Left cardiac atrium (tissue), 4 donors: ENCODE results near the gene CACNA1F. TPM values are rescaled to one million over a fixed set of nuclear protein-coding genes. Genes with fewer than 3 reads are reported as not detected.

Source experiments
- ATAC-seq, 2 donors: fragments of 200-7000 bp; cut with Tn5 transposase; one replicate each; pipeline ENCODE4 v1.9.1; 2020; ENCODE audit warnings: mild to moderate bottlenecking in 2 of 2, moderate library complexity in 2 of 2
- DNase-seq: peaks from one replicate; pipeline ENCODE4 v3.0.0-alpha.2; 2020
- intact Hi-C, 2 donors: fragments of 100-400 bp; cut with DNase I; formaldehyde crosslinking; loops; one replicate each; pipeline versions ENCODE4 v1.14.1 to v1.15.1; 2022 to 2023
- total RNA-seq, 2 donors: library from RNA; stranded (reverse); fragmentation: NEBNext Ultra II Directional; extraction: Animal tissue kit (Norgen Biotek cat#: 25700); gene quantifications; one replicate each; pipeline ENCODE4 v1.2.1, GENCODE V29; 2021
- donor health status: DM: no; HTN: yes; CAD: no.
- donor health status: DM: no; HTN: yes; CAD: no; lungs with severe emphysema.
- donor health status: DM: yes; HTN: yes; CAD: no.
- donor health status: Dilated cardiomyopathy.

The CACNA1F gene
- total RNA-seq, 2 donors from 2014 or later = 0.03 to 0.21 TPM

DNA sequence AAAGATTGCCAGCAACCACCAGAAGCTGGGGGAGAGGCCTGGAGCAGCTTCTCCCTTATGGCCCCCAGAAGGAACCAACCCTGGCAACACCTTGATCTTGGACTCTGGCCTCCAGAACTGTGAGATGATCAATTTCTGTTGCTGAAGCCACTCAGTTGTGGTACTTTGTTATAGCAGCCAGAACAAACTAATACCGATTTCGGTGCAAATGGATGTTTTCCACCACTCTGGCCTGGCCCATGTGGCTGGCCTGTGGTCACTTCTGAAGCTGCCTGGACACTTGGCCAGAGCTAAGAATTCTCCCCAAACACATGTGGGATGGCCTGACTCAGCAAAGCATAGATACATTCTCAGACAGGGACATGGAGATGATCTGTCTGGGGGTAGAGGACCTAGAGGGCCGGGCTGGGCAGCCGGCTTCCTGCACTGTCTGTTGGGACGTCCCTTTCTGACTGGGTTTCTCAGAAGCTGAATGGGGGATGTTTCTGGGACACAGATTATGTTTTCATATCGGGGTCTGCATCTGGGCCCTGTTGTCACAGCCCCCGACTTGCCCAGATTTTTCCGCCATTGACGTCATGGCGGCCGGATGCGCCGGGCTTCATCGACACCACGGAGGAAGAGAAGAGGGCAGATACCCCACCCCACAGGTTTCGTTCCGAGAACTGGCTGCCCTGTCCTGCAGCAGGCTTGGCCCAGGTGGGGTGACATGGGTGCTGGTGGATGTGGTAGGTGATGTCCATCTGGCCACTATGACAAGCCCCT, 27.3 kb upstream of the CACNA1F start:
- ATAC-seq (no peak), DNase-seq (no peak)
- intact Hi-C loops = no loop called here

DNA sequence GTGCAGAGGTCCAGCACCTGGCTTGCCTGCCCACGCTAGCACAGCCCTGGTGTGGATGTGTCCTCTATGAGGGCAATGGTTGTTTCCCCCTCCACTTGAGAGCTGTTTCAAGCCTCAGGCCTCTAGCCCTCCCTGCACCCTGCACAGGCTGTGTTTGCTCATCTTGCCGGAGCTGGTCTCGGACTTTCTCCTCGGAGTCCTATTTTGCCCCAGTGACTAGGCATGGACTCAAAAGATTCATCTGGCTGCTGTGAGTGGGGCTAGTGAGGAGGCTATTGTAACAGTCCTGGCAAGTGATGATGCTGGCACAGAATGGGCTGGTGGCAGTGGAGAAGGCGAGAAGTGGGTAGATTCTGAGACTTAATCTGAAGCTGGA, 25.6 kb upstream of the CACNA1F start:
- intact Hi-C loops = no loop called here
- DNase-seq = no peak

DNA sequence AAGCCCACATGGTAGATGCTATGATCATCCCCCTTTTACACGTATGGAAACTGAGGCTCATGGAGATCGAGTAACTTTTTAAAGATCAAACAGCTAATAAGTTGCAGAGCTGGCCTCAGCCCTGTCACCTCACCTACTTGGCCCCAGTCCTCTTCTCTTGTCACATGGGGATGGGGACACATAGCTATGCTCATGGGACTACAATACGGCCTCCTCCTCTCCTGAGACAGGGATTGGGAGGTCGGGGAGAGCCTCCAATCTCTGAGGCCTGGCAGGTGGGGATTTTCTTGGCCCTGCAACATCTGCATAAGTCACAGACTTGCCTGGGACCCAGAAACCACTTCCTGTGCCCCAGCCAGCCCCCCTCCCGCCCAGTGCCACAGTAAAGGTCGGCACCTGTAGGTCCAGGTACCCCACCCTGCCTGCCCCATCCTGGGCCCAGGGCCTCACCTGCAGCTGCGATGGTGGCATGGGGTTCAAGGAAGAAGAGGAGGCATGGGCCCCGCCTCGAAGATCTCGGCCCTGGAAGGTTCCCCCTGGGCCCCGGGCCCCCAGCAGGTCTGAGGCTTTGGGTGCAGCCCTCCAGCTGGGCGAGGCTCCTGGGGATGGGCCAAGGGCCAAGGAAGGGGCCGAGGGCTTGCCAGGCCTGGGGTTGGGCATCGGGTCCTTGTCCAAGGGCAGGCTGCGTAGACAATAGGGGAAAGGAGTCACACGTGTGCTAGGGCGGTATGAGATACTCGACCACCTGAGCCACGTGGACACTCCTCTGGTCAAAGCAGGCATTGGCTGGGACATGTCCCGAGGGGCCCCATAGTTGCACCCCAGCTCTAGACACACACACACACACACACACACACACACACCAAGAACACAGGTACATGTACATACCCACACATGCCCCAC, 25.0 kb upstream of the CACNA1F start:
- intact Hi-C loops = no loop called here
- no peak for DNase-seq
- ATAC-seq = no peak

More for the DNA sequence above, 25.6 kb upstream of the CACNA1F start:
- no peak for ATAC-seq

DNA sequence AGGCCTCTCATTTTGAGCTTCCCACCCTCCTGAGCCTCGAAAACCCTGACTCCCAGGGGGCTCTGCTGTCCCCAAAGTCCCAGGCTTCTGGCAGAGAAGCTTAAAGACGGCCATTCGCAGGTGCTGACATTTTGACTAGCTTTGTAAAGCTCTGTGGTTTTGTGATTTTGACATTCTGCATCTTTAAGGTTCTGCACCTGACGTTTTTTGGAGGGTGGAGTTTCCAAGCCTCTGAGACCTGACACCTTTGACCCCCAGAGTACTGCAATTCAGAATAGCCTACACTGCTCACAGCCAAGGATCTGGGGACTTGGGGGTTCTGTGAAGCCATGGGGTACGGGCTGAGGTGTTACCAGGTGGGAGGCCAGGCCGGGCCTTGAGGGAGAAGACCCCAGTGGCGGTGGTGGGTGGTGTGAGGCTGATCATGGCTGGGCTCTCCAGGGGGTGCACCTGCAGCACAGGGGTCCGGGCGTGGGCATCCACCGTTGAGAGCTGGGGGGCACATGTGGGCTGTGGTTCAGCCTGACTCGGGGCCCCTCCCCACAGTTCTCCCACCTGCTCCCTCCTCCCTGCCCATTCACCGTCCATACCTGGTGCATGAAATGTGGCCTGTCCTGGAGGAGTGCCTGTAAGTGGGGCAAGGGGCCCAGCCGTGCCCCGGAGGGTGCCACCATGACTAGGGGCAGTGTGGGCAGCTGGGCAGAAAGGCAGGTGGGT, 24.1 kb upstream of the CACNA1F start:
- DNase-seq (no peak), ATAC-seq (no peak)
- intact Hi-C loops = no loop called here

DNA sequence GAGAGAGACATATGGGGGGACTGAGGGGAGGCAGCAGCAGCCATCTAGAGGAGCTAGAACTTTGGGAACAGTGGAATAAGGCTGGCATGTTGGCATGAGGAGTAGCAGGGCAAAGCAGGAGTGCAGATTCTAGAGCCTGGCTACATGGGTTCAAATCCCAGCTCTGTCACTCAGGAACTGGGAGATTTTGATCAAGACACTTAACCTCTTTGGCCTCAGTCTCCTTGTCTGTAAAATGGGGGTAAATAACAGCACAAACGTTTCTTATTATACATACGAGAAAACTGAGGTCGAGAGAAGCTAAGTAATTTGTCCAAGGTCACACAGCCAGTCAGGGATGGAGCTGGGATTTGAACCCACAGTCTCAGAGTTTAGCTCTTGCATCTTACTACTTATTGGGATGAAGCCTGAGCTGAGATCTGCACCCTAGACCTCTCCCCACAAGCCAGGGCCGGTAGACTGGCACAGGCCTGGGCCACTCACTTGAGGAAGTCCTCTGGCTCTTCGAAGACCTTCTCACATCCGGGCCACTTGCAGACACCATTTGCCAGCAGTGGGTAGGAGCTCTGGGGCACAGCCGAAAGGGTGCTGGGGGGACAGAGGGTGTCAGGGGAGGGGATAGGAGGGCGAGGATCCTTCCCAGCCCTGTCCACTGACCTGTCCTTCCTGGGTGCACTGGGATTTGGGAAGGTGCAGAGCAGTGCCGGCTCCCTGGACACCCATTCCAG, 23.3 kb upstream of the CACNA1F start:
- DNase-seq (no peak), ATAC-seq (no peak)
- intact Hi-C loops = no loop called here

DNA sequence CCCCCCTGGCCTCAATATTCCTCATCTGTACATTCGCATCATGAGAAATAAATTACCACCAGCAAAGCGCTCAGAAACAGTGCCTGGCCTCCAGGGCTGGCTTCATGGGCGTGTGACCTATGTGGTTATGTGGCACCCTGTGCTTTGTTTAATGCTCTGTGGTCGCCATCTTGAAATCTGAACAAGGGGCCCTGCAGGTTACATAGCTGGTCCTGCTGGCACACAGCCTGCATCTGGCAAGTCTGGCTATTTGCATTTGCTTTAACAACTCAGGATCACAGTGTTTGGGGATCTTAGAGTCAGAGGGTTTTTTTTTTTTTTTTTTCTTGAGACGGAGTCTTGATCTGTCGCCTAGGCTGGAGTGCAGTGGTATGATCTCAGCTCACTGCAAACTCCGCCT, 21.5 kb upstream of the CACNA1F start:
- DNase-seq = no peak
- intact Hi-C loops = no loop called here
- no peak for ATAC-seq

DNA sequence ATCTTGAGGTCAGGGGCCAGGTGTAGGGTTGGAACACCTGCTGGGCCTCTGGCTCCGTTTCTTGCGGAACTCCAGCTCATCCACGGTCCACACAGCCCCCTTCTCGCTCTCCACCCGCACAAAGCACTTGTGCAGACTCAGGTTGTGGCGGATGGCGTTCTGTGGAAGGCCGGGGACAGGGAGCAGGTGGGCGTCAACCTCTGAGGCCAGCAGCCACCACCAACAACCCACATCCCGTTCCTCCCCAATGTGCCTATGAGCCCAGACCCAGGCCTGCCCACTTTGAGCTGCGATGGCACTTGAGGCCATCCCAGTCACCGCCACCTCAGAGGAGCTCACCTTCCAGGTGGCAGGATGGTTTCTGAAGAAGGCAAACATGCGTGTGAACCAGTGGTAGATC, 18.2 kb upstream of the CACNA1F start:
- no peak for ATAC-seq
- intact Hi-C loops = no loop called here
- no peak for DNase-seq

DNA sequence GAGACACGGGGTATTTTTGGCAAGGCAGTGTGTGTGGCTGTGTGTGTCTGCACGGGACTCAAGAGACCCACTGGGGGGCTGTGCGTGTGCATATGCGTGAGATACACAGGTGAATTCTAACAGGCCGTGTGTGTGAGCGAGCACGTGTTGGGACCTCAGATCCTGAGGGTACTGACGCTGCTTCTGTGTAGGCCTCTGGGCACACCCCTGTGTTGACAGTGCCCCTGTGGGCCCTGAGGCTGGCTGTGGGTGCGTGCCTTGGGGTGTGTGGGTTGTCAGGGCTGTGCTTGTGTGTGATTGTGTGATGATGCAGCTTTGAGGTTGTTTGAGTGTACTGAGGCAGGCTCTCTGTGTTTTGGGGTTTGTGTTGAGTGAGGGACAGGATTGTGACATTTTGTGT, 17.4 kb upstream of the CACNA1F start:
- DNase-seq (no peak), ATAC-seq (no peak)
- intact Hi-C loops = no loop called here

DNA sequence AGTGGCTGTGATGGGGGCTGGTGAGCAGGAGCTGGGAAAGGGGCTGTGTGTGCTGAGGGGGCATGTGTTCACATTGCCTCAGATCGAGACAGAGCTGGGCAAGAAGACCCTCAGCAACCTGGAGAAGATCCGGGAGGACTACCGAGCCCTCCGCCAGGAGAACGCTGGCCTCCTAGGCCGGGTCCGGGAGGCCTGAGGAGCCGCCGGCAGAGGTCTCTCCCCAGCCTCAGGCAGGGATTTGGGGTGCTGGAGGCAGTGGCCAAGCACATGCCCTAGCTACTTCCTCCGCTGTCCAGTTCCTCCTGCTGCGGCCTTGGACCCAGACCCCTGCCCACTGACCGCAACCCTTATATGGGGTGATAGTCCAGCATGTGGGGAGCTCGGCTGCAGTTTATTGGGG, 16.9 kb upstream of the CACNA1F start:
- intact Hi-C loops = no loop called here
- DNase-seq = no peak
- ATAC-seq = no peak

DNA sequence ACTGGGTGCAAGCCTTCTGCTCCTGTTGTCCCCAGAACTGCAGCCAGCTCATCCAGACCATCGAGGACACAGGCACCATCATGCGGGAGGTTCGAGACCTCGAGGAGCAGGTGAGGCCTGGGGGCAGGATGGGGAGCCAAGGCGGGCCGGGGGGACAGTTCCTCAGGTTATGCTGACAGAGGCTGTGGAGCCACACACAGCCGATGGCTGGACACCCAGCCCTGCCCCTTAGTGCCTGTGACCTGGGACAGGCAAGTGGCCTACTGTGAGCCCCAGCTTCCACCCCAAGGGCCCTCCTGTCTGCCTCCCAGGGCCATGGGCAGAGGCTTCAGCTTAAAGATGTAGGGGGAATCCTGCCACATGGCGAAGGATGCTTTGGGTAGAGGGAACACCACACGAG, 16.5 kb upstream of the CACNA1F start:
- intact Hi-C loops = no loop called here
- ATAC-seq (no peak), DNase-seq (no peak)

DNA sequence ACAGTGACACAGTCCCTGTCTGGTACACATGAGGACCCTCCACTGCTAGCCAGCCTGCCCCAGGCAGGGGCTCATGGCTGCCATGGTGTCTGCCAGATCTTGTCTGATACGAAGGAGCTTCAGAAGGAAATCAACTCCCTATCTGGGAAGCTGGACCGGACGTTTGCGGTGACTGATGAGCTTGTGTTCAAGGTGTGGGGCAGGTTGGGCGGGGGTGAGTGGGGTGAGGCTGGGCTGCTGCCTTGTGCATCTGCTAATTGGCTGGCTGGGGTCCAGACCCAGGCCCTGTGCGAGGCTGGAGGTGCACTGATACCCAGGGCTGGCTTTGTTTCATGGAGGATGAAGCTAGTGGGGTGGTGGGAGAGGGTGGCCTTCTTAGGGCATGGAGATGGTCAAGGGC, 15.9 kb upstream of the CACNA1F start:
- no peak for ATAC-seq
- DNase-seq = no peak
- intact Hi-C loops = no loop called here

DNA sequence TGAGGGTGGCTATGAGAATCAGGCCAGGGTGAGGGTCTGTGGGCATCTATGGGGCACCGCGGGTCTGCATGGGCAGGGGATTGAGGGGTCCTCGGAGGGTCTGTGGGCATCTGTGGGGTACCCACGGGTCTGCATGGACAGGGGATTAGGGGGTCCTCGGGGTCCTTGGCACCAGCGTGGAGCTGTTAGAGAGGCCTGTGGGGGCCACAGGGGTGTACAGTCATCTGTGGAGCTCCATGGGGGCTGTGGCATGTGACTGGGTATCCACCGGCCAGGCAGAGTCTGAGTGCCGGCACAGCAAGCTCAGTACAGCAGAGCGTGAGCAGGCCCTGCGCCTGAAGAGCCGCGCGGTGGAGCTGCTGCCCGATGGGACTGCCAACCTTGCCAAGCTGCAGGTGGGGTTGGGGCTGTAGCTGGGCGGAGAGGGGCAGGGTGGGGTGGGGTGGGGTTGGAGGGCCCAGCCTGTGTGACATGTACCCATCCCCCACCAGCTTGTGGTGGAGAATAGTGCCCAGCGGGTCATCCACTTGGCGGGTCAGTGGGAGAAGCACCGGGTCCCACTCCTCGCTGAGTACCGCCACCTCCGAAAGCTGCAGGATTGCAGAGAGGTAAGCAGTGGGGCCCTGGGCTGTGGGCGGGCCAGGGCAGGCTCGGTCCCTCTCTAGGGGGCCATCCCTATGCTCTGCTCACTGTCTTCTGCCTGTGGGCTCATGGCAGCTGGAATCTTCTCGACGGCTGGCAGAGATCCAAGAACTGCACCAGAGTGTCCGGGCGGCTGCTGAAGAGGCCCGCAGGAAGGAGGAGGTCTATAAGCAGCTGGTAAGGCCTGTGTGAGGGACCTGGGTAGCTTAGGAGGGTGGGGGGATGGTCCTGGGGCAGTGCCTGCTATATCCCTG, 15.0 kb upstream of the CACNA1F start:
- DNase-seq = no peak
- intact Hi-C loops = no loop called here
- no peak for ATAC-seq

DNA sequence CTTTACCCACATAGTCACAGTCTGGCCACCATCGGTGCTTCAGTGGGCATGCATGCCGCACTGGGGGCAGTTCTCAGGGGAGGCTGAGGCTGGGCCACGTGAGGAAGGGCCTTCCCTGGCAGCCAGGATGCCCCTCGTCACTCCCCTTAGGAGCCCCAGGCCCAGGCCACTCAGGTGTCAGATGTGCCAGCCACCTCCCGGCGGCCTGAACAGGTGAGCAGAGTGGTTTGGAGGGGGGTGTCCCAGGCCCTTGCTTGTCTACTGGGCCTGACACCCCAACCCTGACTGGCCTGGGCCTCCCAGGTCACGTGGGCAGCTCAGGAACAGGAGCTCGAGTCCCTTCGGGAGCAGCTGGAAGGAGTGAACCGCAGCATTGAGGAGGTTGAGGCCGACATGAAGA, 14.2 kb upstream of the CACNA1F start:
- intact Hi-C loops = no loop called here
- no peak for ATAC-seq
- no peak for DNase-seq

DNA sequence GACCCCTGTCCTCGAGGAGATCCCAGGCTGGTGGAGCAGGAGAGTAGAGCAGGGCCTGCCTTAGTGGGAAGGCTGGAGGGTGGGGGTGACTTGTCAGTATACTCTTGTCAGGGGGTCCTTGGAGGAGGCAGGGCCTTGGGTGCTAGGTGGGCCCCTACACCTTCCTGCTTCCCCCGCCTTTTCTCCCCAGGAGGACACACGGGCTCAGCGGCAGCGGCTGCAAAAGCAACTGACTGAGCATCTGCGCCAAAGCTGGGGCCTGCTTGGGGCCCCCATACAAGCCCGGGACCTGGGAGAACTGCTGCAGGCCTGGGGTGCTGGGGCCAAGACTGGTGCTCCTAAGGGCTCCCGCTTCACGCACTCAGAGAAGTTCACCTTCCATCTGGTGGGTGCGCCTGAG, 13.4 kb upstream of the CACNA1F start:
- ATAC-seq (no peak), DNase-seq (no peak)
- intact Hi-C loops = no loop called here

DNA sequence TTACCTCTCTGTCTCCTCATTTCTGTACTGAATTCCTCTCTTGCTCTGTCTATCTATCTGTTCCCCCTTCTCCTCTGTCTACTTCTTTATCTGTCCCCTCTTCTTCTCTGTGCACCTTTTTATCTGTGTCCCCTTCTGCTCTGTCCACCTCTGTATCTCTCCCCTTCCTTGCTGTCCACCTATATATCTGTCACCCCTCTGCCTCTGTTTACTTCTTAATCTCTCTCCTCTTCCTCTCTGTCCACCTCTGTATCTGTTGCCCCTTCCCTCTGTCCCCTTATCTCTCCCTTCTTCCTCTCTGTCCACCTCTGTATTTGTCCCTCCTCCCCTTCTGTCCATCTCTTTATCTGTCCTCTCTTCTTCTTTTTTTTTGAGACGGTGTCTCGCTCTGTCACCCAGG, 11.1 kb upstream of the CACNA1F start:
- DNase-seq = no peak
- intact Hi-C loops = no loop called here
- no peak for ATAC-seq

DNA sequence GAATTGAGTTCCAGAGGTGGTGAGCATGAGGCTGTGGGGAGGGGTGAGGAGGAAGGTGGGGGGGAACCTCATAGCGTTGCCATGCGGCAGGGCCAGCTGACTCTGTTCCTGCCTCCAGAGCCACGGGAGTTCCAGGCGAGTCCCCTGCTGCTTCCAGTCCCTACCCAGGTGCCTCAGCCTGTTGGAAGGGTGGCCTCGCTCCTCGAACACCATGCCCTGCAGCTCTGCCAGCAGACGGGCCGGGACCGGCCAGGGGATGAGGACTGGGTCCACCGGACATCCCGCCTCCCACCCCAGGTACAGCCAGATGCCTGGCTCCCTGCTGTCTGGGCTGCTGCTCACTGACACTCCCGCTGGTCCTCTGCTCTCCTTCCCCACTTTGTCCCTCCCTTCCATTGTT, 10.0 kb upstream of the CACNA1F start:
- DNase-seq (no peak), ATAC-seq (no peak)
- intact Hi-C loops = no loop called here

DNA sequence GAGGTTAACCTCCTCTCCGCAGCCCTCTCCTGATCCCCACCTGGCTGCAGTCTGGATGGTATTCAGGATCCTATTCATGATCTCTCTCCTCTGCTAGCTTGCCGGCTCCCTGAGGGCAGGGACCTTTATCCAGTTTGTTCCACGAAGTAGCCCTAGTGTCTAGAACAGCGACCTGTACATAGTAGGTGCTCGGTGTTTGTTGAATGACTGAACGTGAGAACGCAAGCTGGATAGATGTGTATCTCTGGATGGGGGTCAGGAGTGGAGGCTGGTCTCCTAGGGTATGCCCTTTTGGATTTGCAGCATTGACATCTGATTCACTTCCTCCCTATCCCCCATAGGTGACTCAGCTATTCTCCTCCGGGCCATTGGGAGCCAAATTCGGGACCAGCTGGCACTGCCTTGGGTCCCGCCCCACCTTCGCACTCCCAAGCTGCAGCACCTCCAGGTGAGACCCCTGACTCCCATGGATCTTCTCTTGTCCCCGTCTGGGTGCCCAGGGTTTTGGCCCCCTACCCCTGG, 9.5 kb upstream of the CACNA1F start:
- intact Hi-C loops = no loop called here
- DNase-seq (no peak), ATAC-seq (no peak)

DNA sequence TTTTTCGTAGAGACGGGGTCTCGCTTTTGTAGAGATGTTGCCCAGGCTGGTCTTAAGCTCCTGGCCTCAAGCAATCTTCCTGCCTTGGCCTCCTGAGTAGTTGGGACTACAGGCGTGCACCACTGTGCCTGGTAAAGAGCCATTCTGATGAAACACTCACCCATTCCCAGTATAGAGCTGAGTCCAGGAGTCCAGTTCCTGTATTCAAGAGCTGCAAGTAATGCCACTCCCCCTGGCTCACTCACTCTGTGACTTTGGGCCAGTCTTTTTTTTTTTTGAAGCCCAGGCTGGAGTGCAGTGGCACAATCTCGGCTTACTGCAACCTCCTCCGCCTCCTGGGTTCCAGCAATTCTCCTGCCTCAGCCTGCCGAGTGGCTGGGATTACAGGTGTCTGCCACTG, 5.6 kb upstream of the CACNA1F start:
- DNase-seq = no peak
- no peak for ATAC-seq
- intact Hi-C loops = no loop called here
